Testis (tissue), 2 donors: ENCODE measurements around the gene COBL.

ENCODE experiments used
- CTCF ChIP-seq, 3 experiments: fragments of 450-650 bp in 2 of 3; fragments of 200-600 bp in 1 of 3; sonication (generic) in 1 of 3; IDR thresholded peaks; one replicate each; pipeline ENCODE4 v1.5.1; 2016 to 2019; ENCODE audit warnings: antibody characterized with exemption in 3 of 3, mild to moderate bottlenecking in 2 of 3, moderate library complexity in 1 of 3
- POLR2A ChIP-seq: fragments of 450-650 bp; IDR thresholded peaks from one replicate; pipeline ENCODE4 v1.6.1; 2017; ENCODE audit warnings: antibody characterized with exemption, mild to moderate bottlenecking, moderate library complexity

- no peak for TF ChIP-seq CTCF (IDR thresholded peaks at IDR 0.05)
- TF ChIP-seq POLR2A, result no peak
Observed at GRCh38 chr7:51340936-51341335, 24.3 kb upstream of the COBL start.
